ENCODE data around the gene TSC2. TPM values are rescaled to one million over a fixed set of nuclear protein-coding genes. Genes with fewer than 3 reads are reported as not detected.

Gene TSC2
- total and polyA plus RNA-seq, 2 of the 13 experiments (the other 11 are each of a cell fraction or from before 2014, with no cell fraction given), result 19.6 to 40.4 TPM

DNA sequence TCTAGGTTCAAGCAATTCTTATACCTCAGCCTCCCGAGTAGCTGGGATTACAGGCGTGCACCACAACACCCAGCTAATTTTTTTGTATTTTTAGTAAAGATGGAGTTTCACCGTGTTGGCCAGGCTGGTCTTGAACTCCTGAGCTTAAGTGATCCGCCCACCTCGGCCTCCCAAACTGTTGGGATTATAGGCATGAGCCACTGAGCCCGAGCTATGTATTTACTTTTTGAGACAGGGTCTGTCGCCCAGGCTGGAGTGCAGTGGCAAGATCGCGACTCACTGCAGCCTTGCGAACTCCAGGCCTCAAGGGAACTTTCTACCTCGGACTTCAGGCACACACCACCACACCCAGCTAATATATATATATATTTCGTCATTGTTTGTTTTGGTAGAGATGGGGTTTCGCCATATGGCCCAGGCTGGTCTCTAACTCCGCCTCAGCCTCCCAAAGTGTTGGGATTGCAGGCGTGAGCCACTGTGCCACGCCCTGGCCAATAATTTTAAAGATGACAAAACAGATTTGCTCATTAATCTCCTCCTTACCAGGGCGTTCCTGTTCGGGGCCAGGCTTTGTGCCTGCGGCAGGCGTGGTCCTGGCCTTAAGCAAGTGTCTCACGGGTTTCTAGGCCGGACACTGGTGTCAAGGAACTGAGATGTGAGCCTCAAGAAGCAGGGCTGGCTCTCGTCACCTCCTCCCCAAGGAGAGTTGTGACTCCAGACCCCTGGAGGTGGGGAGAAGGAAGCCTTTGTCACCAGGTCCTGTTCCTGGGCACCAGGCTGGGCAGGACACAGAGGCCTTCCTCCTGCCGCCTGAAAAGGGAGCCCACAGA, 32.5 kb upstream of the TSC2 start (continued):
- TF ChIP-seq PHF8 (CRISPR knock-in tag; IDR thresholded peaks at IDR 0.05) (0 out of 2 replicates have a peak, but pooled peaks have one; percentile 15), TBX2 (CRISPR knock-in tag; IDR thresholded peaks at IDR 0.05; ENCODE audit: borderline replicate concordance) (0 out of 2 replicates have a peak, but pooled peaks have one; percentile 9), TARDBP (CRISPR knock-in tag; IDR thresholded peaks at IDR 0.05) (peak; percentile 39; the same call in 1 of the 2 replicates), NCOR1 (IDR thresholded peaks at IDR 0.05; ENCODE audit: borderline replicate concordance, low read length) (no peak), SP2 (CRISPR knock-in tag; IDR thresholded peaks at IDR 0.05) (no peak), NCOA2 (CRISPR knock-in tag; IDR thresholded peaks at IDR 0.05) (0 out of 2 replicates have a peak, but pooled peaks have one; percentile 19), CEBPG (CRISPR knock-in tag; IDR thresholded peaks at IDR 0.05) (peak; percentile 85), ZNF180 (CRISPR knock-in tag; IDR thresholded peaks at IDR 0.05; ENCODE audit: borderline replicate concordance, low read depth) (0 out of 2 replicates have a peak, but pooled peaks have one; percentile 35), SOX13 (IDR thresholded peaks at IDR 0.05) (peak; percentile 26; the same call in 1 of the 2 replicates), SOX13 (CRISPR knock-in tag; conservative IDR thresholded peaks at IDR 0.05 in 1 of 2, IDR thresholded peaks at IDR 0.05 in 1 of 2) (no peak), SALL1 (CRISPR knock-in tag; IDR thresholded peaks at IDR 0.05) (peak; percentile 51)
- TF ChIP-seq, protein P1, sequence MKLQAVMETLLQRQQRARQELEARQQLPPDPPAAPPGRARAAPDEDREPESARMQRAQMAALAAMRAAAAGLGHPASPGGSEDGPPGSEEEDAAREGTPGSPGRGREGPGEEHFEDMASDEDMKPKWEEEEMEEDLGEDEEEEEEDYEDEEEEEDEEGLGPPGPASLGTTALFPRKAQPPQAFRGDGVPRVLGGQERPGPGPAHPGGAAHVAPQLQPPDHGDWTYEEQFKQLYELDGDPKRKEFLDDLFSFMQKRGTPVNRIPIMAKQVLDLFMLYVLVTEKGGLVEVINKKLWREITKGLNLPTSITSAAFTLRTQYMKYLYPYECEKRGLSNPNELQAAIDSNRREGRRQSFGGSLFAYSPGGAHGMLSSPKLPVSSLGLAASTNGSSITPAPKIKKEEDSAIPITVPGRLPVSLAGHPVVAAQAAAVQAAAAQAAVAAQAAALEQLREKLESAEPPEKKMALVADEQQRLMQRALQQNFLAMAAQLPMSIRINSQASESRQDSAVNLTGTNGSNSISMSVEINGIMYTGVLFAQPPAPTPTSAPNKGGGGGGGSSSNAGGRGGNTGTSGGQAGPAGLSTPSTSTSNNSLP (IDR thresholded peaks at IDR 0.05; ENCODE audit: low read depth, low read length), result 0 out of 2 replicates have a peak, but pooled peaks have one; percentile 22
- TF ChIP-seq, protein P2, sequence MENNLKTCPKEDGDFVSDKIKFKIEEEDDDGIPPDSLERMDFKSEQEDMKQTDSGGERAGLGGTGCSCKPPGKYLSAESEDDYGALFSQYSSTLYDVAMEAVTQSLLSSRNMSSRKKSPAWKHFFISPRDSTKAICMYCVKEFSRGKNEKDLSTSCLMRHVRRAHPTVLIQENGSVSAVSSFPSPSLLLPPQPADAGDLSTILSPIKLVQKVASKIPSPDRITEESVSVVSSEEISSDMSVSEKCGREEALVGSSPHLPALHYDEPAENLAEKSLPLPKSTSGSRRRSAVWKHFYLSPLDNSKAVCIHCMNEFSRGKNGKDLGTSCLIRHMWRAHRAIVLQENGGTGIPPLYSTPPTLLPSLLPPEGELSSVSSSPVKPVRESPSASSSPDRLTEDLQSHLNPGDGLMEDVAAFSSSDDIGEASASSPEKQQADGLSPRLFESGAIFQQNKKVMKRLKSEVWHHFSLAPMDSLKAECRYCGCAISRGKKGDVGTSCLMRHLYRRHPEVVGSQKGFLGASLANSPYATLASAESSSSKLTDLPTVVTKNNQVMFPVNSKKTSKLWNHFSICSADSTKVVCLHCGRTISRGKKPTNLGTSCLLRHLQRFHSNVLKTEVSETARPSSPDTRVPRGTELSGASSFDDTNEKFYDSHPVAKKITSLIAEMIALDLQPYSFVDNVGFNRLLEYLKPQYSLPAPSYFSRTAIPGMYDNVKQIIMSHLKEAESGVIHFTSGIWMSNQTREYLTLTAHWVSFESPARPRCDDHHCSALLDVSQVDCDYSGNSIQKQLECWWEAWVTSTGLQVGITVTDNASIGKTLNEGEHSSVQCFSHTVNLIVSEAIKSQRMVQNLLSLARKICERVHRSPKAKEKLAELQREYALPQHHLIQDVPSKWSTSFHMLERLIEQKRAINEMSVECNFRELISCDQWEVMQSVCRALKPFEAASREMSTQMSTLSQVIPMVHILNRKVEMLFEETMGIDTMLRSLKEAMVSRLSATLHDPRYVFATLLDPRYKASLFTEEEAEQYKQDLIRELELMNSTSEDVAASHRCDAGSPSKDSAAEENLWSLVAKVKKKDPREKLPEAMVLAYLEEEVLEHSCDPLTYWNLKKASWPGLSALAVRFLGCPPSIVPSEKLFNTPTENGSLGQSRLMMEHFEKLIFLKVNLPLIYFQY (CRISPR knock-in tag; IDR thresholded peaks at IDR 0.05; ENCODE audit: borderline replicate concordance), result no peak
- TF ChIP-seq, protein P3, sequence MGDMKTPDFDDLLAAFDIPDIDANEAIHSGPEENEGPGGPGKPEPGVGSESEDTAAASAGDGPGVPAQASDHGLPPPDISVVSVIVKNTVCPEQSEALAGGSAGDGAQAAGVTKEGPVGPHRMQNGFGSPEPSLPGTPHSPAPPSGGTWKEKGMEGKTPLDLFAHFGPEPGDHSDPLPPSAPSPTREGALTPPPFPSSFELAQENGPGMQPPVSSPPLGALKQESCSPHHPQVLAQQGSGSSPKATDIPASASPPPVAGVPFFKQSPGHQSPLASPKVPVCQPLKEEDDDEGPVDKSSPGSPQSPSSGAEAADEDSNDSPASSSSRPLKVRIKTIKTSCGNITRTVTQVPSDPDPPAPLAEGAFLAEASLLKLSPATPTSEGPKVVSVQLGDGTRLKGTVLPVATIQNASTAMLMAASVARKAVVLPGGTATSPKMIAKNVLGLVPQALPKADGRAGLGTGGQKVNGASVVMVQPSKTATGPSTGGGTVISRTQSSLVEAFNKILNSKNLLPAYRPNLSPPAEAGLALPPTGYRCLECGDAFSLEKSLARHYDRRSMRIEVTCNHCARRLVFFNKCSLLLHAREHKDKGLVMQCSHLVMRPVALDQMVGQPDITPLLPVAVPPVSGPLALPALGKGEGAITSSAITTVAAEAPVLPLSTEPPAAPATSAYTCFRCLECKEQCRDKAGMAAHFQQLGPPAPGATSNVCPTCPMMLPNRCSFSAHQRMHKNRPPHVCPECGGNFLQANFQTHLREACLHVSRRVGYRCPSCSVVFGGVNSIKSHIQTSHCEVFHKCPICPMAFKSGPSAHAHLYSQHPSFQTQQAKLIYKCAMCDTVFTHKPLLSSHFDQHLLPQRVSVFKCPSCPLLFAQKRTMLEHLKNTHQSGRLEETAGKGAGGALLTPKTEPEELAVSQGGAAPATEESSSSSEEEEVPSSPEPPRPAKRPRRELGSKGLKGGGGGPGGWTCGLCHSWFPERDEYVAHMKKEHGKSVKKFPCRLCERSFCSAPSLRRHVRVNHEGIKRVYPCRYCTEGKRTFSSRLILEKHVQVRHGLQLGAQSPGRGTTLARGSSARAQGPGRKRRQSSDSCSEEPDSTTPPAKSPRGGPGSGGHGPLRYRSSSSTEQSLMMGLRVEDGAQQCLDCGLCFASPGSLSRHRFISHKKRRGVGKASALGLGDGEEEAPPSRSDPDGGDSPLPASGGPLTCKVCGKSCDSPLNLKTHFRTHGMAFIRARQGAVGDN (CRISPR knock-in tag; IDR thresholded peaks at IDR 0.05), result peak; percentile 64
- TF ChIP-seq, protein P4, sequence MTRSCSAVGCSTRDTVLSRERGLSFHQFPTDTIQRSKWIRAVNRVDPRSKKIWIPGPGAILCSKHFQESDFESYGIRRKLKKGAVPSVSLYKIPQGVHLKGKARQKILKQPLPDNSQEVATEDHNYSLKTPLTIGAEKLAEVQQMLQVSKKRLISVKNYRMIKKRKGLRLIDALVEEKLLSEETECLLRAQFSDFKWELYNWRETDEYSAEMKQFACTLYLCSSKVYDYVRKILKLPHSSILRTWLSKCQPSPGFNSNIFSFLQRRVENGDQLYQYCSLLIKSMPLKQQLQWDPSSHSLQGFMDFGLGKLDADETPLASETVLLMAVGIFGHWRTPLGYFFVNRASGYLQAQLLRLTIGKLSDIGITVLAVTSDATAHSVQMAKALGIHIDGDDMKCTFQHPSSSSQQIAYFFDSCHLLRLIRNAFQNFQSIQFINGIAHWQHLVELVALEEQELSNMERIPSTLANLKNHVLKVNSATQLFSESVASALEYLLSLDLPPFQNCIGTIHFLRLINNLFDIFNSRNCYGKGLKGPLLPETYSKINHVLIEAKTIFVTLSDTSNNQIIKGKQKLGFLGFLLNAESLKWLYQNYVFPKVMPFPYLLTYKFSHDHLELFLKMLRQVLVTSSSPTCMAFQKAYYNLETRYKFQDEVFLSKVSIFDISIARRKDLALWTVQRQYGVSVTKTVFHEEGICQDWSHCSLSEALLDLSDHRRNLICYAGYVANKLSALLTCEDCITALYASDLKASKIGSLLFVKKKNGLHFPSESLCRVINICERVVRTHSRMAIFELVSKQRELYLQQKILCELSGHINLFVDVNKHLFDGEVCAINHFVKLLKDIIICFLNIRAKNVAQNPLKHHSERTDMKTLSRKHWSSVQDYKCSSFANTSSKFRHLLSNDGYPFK (CRISPR knock-in tag; IDR thresholded peaks at IDR 0.05; ENCODE audit: borderline replicate concordance), result peak; percentile 31; the same call in 1 of the 2 replicates
